ENCODE measurements around the gene GOLGA8R. TPM values are rescaled to one million over a fixed set of nuclear protein-coding genes. Genes with fewer than 3 reads are reported as not detected.

The GOLGA8R gene
- 0.33 and 0.60 TPM in 2 replicates for total RNA-seq

GRCh38 chr15:30414160-30414559 lies at the start of gene GOLGA8R:
TSS of gene GOLGA8R (minus strand) at chr15:30414260. CDS start at chr15:30414162, 98 bp downstream.

GRCh38 chr15:30392766-30393663 lies 21.0 kb downstream of the GOLGA8R start, which contains the start of gene CHRFAM7A:
TSS of gene CHRFAM7A (minus strand) at chr15:30393540. CDS start at chr15:30383351, 10,189 bp downstream.

Other genes starting within 250 kb of the GOLGA8R start
- gene CHRFAM7A, start 20.7 kb downstream of the GOLGA8R start, total RNA-seq, result 0.60 and 1.6 TPM in 2 replicates
- gene GOLGA8Q, start 137.8 kb upstream of the GOLGA8R start, total RNA-seq, result 0.22 and 0.43 TPM in 2 replicates
- gene GOLGA8H, start 189.8 kb upstream of the GOLGA8R start, total RNA-seq, result 0.69 and 0.98 TPM in 2 replicates